Measurements from ENCODE around the gene HS6ST1.

Gene HS6ST1

DNA sequence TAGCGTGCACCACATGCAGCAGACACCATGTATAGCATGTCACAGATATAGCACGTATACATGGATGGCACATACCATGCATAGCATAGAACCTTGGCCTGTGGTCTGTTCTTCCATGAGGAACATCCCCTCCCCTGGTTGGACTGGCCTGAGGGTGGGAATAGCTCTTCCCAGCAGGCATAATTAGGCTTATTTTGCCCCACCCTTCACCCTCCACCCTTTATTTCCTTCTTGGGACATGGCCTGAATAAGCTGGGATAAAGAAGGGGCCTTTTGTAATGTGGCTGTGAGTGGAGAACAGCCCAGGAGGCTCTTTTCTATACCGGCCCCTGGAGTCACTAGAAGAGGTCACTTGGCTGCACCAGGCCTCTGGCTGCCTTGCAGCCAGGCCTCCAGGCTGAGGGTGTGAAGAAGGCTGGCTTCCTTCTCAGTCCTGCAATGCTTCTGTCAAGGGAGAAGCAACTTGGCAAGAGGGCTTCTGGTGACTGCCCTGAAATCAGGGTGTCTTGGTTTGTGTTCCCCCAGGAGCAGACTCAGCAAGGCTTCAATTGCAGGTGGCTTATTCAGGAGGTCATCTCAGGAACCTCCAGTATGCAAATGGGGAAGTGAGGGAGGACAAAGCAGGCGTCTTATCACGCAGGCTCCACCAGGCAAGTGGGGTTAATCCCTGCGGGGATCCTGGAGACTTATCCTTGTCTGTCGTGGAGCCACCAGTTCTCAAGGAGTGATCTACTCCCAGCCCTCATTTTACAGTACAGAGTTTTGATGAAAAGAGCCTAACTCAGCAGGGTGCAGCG is 68.2 kb downstream of the HS6ST1 start:
- in situ Hi-C loops (cut with MboI; ENCODE audit: low sequenced_read_pairs) = no loop called here

DNA sequence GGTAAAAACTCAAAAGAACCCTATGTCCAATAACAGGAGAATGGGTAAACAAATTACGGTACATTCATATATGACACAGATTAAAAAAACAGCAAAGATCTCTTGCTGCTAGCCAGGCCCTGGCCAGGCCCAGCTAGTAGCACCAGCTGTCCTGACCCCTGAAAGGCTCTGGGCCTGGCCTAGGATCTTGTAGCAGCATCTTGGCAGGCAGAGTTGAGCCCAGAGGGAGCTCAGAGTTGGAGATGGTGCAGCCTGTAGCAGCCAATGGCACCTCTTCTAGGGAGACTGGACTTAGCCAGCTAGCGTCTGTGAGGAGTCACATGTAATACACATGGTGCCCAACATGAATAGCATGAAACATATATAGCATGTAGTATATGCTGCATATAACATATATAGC is 69.1 kb downstream of the HS6ST1 start:
- in situ Hi-C loops (cut with MboI; ENCODE audit: low sequenced_read_pairs) = no loop called here

DNA sequence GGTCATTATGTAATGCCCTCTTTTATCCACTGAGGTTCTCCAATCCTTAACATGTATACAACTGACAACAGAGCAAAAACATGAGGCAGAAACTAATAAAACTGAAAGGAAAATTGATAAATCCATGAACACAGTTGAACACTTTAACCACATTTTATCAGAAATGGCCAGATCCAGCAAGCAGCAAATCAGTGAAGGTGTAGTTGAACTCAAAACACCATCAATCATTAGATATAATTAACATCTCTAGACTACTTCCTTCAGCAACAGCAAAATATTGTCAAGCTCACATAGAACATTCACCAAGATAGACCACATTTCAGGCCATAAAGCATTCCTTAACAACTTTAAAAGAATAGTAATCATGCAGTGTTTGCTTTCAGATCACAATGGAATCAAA is 72.9 kb downstream of the HS6ST1 start:
- in situ Hi-C loops (cut with MboI; ENCODE audit: low sequenced_read_pairs) = no loop called here

- in situ Hi-C loops (cut with MboI; ENCODE audit: low sequenced_read_pairs) = no loop called here
These were observed 76.8 kb downstream of the HS6ST1 start for GRCh38 chr2:128241896-128242295.

GRCh38 chr2:128237911-128238697 is 80.6 kb downstream of the HS6ST1 start:
- in situ Hi-C loops (cut with MboI; ENCODE audit: low sequenced_read_pairs) = no loop called here

- in situ Hi-C loops (cut with MboI; ENCODE audit: low sequenced_read_pairs) = no loop called here
These were observed 81.6 kb downstream of the HS6ST1 start for GRCh38 chr2:128237081-128237534.

DNA sequence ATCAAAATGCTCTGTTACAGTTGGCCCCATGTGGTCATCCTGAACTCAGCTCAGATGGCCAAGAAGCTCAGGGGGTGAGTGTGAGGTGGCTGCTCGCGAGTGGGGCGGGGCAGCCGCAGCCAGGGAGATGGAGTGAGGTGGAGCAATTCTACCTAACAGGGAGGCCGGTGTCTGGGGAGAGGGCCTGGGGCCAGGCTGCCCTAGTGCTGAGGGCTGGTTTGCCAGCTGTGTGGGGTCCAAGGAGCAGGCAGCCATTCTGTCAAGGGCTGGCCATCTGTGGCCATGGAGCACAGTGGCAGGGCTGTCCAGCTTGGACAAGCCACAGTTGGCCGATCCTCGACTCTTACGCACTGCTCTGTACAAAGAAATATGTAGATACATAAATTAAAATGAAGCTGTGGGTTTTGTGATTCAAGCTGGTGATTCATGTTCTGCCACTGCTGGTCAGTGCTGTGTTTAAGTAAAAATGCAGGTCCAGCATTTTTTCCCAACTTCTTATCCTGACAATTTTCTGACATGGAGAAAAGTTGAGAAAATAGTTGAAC is 82.1 kb downstream of the HS6ST1 start:
- in situ Hi-C loops (cut with MboI; ENCODE audit: low sequenced_read_pairs) = no loop called here

DNA sequence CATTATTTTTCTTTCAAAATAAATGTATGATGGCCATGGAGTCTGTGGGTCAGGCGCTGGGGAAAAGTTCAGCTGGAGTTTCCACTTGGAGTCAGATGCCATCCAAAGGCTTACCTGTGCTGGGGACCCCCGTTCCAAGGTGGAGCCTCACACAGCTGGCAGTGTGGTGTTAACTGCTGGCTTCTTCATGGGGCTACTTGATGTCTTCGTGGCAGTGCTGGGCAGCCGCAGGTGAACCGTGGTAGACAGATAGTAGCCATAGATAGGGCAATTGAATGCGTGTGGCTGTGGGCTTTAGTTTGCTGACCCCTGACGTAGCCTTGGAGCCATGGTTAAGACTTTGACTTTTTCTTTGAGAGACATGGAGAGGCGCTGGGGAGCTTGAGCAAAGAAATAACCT is 83.1 kb downstream of the HS6ST1 start:
- in situ Hi-C loops (cut with MboI; ENCODE audit: low sequenced_read_pairs) = no loop called here

GRCh38 chr2:128234613-128235012 is 84.1 kb downstream of the HS6ST1 start:
- in situ Hi-C loops (cut with MboI; ENCODE audit: low sequenced_read_pairs) = no loop called here

GRCh38 chr2:128233790-128234395 is 84.8 kb downstream of the HS6ST1 start:
- in situ Hi-C loops (cut with MboI; ENCODE audit: low sequenced_read_pairs) = no loop called here

- in situ Hi-C loops (cut with MboI; ENCODE audit: low sequenced_read_pairs) = no loop called here
These were observed 85.5 kb downstream of the HS6ST1 start for GRCh38 chr2:128232965-128233789.

GRCh38 chr2:128228894-128229293 is 89.8 kb downstream of the HS6ST1 start:
- in situ Hi-C loops (cut with MboI; ENCODE audit: low sequenced_read_pairs) = no loop called here

DNA sequence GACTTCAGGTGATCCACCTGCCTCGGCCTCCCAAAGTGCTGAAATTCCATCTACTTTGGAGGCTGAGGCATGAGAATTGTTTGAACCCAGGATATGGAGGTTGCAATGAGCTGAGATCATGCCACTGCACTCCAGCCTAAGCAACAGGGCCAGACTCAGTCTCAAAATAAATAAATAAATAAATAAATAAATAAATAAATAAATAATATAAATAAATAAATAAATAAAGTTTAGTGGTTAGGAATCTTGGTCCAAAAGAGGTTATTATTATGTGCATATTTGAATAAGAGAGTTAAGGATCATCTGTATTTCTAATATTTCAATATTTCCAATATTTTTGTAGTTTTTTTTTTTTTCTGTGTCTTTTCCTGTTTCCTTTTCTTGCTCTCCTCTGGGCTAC is 90.8 kb downstream of the HS6ST1 start:
- in situ Hi-C loops (cut with MboI; ENCODE audit: low sequenced_read_pairs) = no loop called here

GRCh38 chr2:128219891-128220290 is 98.8 kb downstream of the HS6ST1 start:
- in situ Hi-C loops (cut with MboI; ENCODE audit: low sequenced_read_pairs) = no loop called here

- in situ Hi-C loops (cut with MboI; ENCODE audit: low sequenced_read_pairs) = no loop called here
These were observed 101.0 kb downstream of the HS6ST1 start for GRCh38 chr2:128217671-128218070.

DNA sequence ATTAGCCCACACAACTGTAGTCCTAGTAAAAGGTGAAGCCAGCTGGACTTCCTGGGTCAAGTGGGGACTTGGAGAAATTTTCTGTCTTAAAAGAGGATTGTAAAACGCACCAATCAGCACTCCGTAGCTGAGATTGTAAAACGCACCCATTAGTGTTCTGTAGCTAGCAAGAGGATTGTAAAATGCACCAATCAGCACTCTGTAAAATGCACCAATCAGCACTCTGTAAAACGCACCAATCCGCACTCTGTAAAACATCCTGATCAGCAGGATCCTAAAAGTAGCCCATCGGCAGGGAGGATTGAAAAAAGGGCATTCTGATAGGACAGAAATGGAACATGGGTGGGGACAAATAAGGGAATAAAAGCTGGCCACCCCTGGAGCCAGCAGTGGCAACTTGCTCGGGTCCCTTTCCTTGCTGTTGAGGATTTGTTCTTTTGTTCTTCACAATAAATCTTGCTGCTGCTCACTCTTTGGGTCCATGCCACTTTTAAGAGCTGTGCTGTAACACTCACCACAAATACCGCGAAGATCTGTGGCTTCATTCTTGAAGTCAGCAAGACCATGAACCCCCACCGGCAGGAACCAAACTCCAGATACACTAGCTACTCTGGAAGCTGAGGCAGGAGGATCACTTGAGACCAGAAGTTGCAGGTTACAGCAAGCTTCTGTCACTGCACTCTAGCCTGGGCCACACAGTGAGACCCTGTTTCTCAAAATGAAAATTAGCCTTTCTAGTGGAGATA is 102.6 kb downstream of the HS6ST1 start:
- in situ Hi-C loops (cut with MboI; ENCODE audit: low sequenced_read_pairs) = no loop called here
